B cell (primary cell): Measurements from ENCODE around the gene GPR21.

Experiments used
- EZH2 ChIP-seq: IDR thresholded peaks from 2 replicates; pipeline ENCODE4 v1.6.1; 2012; ENCODE audit warnings: borderline replicate concordance, low read depth, mild to moderate bottlenecking, moderate library complexity, low read length; ENCODE audit not compliant: insufficient read depth, poor library complexity, severe bottlenecking
- TF ChIP-seq, protein P1 (sequence below): fragments of 200-600 bp; IDR thresholded peaks from one replicate; pipeline ENCODE4 v1.8.0; 2022; ENCODE audit warnings: antibody characterized with exemption, mild to moderate bottlenecking

DNA sequence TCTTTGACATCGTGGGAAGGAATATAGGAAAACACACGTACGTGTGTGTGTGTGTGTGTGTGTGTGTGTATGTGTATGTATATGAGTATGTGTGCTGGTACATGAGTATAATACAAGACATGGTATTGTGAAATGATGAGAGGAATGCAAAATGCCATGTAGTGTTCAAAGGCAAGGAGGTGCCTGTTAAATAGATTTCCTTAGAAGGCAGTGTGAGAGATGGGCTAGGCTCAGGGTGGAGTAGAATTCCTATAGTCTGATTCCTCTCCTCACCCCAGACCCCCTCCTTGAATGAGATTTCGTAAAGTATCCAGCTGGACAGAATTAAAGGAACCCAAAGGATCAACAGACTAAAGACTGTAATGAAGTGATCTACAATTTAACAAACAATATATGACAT is 11.1 kb downstream of the GPR21 start:
- TF ChIP-seq, protein P1, sequence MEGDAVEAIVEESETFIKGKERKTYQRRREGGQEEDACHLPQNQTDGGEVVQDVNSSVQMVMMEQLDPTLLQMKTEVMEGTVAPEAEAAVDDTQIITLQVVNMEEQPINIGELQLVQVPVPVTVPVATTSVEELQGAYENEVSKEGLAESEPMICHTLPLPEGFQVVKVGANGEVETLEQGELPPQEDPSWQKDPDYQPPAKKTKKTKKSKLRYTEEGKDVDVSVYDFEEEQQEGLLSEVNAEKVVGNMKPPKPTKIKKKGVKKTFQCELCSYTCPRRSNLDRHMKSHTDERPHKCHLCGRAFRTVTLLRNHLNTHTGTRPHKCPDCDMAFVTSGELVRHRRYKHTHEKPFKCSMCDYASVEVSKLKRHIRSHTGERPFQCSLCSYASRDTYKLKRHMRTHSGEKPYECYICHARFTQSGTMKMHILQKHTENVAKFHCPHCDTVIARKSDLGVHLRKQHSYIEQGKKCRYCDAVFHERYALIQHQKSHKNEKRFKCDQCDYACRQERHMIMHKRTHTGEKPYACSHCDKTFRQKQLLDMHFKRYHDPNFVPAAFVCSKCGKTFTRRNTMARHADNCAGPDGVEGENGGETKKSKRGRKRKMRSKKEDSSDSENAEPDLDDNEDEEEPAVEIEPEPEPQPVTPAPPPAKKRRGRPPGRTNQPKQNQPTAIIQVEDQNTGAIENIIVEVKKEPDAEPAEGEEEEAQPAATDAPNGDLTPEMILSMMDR, result no peak
- TF ChIP-seq EZH2, result no peak
